ENCODE data around the gene INPP5A.

Gene INPP5A

GRCh38 chr10:132712291-132712690 is 174.7 kb downstream of the INPP5A start:
- no peak for DNase-seq

DNA sequence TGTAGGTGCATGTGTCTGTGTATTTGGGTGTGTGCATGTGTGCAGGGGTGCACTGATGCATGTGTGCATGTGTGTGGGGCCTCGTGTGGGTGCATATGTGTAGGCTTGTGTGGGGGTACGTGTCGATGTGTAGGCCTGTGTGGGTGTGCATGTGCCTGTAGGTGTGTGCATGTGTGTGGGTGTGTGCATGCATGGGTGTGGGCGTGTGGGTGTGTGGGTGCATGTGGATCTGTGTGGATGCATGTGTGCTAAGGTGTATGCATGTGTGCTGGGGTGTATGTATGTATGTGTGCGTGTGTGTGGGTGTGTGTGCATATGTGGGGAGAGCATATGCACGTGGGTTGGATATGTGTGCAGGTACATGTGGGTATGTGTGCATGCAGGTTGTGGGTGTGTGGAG is 175.2 kb downstream of the INPP5A start:
- DNase-seq: no peak

DNA sequence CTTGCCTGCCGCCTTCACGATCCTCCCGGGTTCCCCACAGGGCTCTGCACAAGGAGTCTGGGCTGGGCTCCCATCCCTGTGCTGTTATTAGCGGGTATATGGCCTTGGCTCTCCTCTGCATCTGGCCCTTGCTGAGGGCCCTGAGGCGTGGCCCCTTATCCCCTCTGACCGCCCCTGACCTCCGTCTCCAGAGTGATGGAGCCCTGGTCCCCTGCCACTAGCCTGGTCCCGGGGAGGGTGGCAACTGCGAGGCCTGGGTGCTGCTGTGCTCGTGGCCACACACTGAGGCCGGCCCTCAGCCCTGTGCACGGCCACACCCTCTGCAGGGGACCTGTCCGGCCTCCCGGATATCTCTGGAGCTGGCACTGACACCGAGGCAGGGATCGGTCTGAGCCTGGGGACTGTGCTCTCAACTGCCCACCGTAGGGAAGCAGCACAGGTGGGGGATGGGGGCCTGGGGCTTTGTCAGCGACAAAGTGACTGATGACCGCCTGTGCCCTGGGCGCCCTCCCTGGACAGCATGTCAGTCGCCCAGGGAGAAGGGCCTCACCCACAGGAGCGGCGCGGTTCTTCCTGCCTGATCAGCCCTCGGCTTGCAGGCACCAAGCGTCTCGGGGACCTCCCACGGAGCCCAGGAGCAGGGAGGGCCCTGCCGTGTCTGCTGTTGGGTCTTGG is 176.0 kb downstream of the INPP5A start:
- DNase-seq: no peak

GRCh38 chr10:132714096-132714985 is 176.8 kb downstream of the INPP5A start:
- DNase-seq: no peak

DNA sequence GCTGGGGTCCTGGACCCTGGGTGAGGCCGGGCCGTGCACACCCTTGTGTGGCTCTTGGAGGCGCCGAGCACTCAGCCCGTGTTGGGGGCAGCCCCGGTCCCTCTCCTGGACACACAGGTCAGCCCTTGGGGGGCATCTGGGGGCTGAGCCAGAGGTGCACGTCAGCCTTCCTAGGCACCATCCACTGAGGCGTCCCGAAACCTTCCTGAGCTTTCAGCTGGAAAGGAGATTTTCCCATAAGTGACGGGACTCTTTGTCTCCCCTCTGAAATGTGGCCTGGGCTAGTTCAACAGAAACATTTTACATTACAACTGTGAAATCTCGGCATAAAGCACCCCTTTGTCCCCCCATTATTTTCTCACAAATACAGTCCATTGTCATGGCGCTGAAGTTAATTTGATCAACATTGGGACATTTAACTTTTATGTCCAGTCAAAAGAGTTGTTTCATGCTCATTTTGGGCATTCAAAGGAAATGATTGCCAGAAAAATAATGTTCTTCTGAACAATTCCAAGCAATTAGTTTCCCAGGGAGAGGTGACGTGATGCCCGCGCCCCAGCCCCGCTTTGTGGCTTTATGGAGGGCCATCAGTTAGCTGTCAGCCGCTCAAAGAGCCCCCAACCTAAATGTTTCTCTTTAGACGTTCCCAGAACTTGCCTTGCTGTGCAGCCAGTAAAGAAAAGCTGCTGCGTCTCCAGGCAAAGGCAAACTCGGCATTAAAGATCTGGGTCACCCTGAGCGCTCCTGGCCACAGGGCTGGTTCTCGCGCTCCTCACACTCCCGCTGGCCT is 177.6 kb downstream of the INPP5A start:
- no peak for DNase-seq

- no peak for DNase-seq
Observed at GRCh38 chr10:132715776-132716680, 178.4 kb downstream of the INPP5A start.

DNA sequence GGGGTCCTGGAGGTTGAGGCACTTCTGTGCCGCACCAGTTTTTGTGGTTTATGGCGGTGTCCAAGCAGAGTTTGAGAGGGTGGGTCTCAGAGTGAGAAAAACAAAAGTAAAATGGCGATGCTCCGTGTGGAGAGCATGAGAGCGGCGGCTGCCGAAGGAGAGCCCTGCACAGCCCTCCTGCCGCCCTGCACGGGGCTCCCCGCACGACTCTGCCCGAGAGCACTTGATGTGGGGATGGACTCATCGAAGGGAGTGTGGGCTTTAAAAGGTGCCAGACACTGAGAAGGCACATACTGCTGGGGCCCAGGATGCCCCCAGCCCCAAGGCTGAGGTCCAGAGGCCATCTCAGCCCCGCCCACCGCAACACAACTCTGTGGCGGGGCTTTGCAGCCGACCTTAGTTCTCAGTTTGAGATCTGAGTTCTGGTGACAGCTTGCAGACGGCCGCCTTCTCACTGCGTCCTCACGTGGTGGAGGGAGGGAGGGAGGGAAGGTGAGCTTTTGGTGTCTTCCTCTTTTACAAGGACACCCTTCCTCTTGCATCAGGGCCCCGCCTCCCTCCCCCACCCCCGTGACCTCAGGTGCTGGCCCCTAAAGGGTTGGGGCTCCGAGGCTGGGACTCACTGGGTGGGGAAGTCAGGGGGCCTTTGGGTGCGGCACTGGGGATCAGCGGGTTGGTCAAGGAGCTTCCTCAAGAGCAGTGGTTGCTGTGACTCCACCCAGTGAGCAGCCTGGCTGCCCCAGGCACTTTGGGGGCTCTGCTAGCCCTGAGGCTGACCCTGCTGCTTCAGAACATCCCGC is 179.3 kb downstream of the INPP5A start:
- no peak for DNase-seq

- DNase-seq: no peak
Observed at GRCh38 chr10:132721725-132722124, 184.1 kb downstream of the INPP5A start.

GRCh38 chr10:132722394-132723329 is 185.1 kb downstream of the INPP5A start:
- DNase-seq: no peak

- no peak for DNase-seq
Observed at GRCh38 chr10:132723330-132723970, 185.9 kb downstream of the INPP5A start.

- no peak for DNase-seq
Observed at GRCh38 chr10:132724446-132724845, 186.9 kb downstream of the INPP5A start.

- DNase-seq: no peak
Observed at GRCh38 chr10:132725202-132725601, 187.6 kb downstream of the INPP5A start.

- DNase-seq: no peak
Observed at GRCh38 chr10:132726194-132726593, 188.6 kb downstream of the INPP5A start.

DNA sequence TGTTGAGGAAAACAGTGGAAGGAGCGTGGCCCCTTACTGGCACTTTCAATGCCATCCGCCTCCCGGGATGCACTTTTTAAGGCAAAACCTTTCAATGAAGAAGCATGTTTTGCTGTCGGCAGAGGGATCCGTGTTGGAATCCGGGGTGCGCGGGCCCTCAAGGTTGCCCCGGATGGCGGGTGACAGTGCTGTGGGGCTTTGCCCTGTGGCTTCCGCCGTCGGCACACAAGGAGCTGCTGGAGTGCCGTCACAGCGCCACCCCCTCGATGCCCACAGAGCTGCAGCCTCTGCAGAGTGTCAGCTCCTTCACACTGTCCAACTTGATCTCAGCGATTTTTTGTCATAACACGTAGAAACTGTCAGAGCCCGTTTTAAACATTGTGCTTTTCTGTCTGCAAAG is 189.4 kb downstream of the INPP5A start:
- no peak for DNase-seq

DNA sequence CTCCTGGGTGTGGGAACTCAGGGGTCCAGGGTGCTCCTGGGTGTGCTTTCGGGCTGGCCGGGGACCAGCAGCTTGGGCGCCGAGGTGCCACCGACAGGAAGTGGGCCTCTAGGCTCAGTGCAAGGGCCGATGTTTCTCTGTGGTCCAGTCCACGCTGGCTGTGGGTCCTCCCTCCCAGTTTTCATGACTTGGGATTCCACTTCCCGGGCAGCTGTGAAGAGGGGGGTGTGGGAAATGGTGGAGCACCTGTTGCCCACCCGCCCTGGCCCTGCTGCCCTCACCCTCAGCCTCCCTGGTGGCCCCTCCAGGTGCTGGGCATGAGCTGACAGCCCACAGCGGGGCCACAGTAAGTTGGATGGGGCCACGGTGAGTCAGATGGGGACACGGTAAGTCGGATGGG is 189.8 kb downstream of the INPP5A start:
- no peak for DNase-seq

DNA sequence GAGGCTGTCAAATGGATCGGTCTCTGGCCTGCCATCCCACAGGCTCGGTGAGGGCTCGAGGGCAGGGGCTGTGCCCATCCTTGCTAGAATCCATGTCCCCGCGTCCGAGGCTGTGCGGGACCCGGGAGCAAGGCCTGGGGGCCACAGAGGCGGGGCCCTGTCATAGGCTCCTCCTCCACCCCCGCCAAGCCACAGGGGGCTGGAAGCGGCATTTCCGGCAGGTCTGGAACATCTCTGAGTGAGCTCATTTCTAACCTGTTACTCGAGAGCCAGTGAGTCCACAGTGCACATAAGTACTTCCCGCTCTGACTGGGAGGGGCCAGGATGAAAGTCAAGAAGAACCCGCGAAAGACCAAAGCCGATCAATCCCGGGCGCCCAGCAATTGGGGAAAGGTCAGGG is 190.7 kb downstream of the INPP5A start:
- DNase-seq: no peak

GRCh38 chr10:132728741-132729140 is 191.2 kb downstream of the INPP5A start:
- DNase-seq: no peak

GRCh38 chr10:132729810-132730572 is 192.4 kb downstream of the INPP5A start:
- no peak for DNase-seq

- no peak for DNase-seq
Observed at GRCh38 chr10:132730573-132730953, 193.0 kb downstream of the INPP5A start.

Data from inflammatory macrophage treated with lipopolysaccharide for 4 hours (primary cell).